Mucosa of descending colon (tissue), 3 donors: ENCODE results near the gene BNC2. TPM values are rescaled to one million over a fixed set of nuclear protein-coding genes. Genes with fewer than 3 reads are reported as not detected.

ENCODE experiments used
- ATAC-seq: fragments of 200-7000 bp; cut with Tn5 transposase; one replicate; pipeline ENCODE4 v1.9.1; 2020; ENCODE audit warnings: mild to moderate bottlenecking, moderate library complexity
- DNase-seq, 3 donors: peaks; one replicate each; pipeline ENCODE4 v3.0.0-alpha.2; 2020
- H3K36me3 ChIP-seq: fragments of 200-600 bp; one replicate; pipeline ENCODE4 v1.8.0; 2021; ENCODE audit warnings: low read depth, mild to moderate bottlenecking
- H3K4me1 ChIP-seq: fragments of 200-600 bp; one replicate; pipeline ENCODE4 v1.8.0; 2021; ENCODE audit warnings: low read depth, mild to moderate bottlenecking
- H3K4me3 ChIP-seq: fragments of 200-600 bp; one replicate; pipeline ENCODE4 v1.8.0; 2021; ENCODE audit warnings: mild to moderate bottlenecking
- H3K9me3 ChIP-seq: fragments of 200-600 bp; one replicate; pipeline ENCODE4 v1.8.0; 2021; ENCODE audit warnings: mild to moderate bottlenecking
- intact Hi-C, 2 donors: fragments of 100-400 bp; cut with DNase I in 1 of 2; cut with micrococcal nuclease in 1 of 2; formaldehyde crosslinking; loops; one replicate each; pipeline versions ENCODE4 v1.11.0 to v1.11.1; 2022; cut with DNase I, micrococcal nuclease
- total RNA-seq, 3 donors: library from RNA; stranded (reverse); fragmentation: NEBNext Ultra II Directional in 2 of 3; extraction: Animal tissue kit (Norgen Biotek cat#: 25700) in 2 of 3; gene quantifications; one replicate each; pipeline versions ENCODE4 v1.2.1 to v1.2.4, GENCODE V29; 2021 to 2023
- TF ChIP-seq, protein P1 (sequence below): fragments of 200-600 bp; IDR thresholded peaks from one replicate; pipeline ENCODE4 v1.8.0; 2022; ENCODE audit warnings: antibody characterized with exemption, mild to moderate bottlenecking
- donor health status: DM: no; HTN: no; CAD: no; lungs with moderate emphysema.
- donor health status: DM: no; HTN: no; CAD: no.
- donor health status: DM: no; HTN: yes; CAD: no.

BNC2 gene
- total RNA-seq, 3 donors from 2014 or later, result 8.2 to 192 (median 12.0) TPM

DNA sequence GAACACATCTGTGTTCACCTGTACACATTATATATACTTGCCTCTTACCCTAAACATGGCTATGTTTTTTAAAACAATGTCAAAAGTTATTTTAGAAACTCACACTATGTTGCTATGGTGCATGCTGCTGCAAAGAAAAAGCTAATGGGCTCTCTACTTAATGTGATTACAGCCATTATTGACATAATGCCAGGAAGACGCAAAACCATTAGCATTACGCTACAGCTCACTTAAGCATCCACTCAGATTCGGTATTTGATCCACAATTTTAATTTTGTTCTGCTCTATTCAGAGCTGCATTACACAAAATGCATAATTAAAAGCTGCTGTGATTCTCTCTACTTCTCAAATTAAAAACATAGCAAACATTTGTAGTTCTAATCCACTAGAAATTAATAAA lies 395.2 kb downstream of the BNC2 start:
- H3K4me3 ChIP-seq, result no peak overlapping the region
- no peaks in the 10 kb centered on the region for H3K4me1 ChIP-seq
- H3K9me3 ChIP-seq, result no peaks in the 10 kb centered on the region
- ATAC-seq (no peak), DNase-seq (no peak)
- TF ChIP-seq, protein P1, sequence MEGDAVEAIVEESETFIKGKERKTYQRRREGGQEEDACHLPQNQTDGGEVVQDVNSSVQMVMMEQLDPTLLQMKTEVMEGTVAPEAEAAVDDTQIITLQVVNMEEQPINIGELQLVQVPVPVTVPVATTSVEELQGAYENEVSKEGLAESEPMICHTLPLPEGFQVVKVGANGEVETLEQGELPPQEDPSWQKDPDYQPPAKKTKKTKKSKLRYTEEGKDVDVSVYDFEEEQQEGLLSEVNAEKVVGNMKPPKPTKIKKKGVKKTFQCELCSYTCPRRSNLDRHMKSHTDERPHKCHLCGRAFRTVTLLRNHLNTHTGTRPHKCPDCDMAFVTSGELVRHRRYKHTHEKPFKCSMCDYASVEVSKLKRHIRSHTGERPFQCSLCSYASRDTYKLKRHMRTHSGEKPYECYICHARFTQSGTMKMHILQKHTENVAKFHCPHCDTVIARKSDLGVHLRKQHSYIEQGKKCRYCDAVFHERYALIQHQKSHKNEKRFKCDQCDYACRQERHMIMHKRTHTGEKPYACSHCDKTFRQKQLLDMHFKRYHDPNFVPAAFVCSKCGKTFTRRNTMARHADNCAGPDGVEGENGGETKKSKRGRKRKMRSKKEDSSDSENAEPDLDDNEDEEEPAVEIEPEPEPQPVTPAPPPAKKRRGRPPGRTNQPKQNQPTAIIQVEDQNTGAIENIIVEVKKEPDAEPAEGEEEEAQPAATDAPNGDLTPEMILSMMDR, result no peak
- intact Hi-C loops, result no loop called here
- no peaks in the 10 kb centered on the region for H3K36me3 ChIP-seq

DNA sequence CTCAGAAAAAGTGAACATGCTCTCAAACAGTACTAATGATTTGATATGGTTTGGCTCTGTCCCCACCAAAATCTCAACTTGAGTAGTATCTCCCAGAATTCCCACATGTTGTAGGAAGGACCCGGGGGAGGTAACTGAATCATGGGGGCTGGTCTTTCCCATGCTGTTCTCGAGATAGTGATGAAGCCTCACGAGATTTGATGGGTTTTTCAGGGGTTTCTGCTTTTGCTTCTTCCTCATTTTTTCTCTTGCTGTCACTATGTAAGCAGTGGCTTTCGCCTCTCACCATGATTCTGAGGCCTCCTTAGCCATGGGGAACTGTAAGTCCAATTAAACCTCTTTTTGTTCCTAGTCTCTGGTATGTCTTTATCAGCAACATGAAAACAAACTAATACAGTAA lies 401.3 kb downstream of the BNC2 start:
- no peak for ATAC-seq
- TF ChIP-seq, protein P1, result no peak
- intact Hi-C loops, result no loop called here

DNA sequence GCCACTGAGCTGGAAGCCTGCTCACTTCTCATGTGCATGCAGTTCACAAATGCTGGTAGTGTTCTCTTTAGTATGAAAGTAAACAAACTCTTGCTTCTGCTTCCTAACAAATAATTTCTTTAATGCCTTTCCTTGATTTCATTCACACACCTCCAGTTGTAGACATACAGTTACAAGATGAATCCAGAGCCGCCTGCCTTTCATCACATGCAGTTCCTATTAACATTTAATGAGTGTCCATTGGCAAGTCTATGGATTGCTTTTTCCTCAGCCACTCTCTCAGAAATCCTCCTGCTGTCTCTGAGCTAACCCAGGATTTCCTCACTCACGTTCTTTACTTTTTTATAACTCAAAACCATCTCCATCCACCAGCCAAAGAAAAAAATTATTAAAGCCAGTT lies 408.6 kb downstream of the BNC2 start:
- TF ChIP-seq, protein P1, result no peak
- ATAC-seq (no peak), DNase-seq (no peak)
- H3K36me3 ChIP-seq, result no peaks in the 10 kb centered on the region
- intact Hi-C loops, result no loop called here
- H3K4me1 ChIP-seq, result no peaks in the 10 kb centered on the region
- H3K4me3 ChIP-seq, result no peak overlapping the region
- H3K9me3 ChIP-seq, result no peaks in the 10 kb centered on the region

More for the DNA sequence above, 401.3 kb downstream of the BNC2 start:
- no peaks in the 10 kb centered on the region for H3K9me3 ChIP-seq
- H3K4me3 ChIP-seq, result no peak overlapping the region
- H3K36me3 ChIP-seq, result no peaks in the 10 kb centered on the region
- no peaks in the 10 kb centered on the region for H3K4me1 ChIP-seq
- DNase-seq, result no peak

DNA sequence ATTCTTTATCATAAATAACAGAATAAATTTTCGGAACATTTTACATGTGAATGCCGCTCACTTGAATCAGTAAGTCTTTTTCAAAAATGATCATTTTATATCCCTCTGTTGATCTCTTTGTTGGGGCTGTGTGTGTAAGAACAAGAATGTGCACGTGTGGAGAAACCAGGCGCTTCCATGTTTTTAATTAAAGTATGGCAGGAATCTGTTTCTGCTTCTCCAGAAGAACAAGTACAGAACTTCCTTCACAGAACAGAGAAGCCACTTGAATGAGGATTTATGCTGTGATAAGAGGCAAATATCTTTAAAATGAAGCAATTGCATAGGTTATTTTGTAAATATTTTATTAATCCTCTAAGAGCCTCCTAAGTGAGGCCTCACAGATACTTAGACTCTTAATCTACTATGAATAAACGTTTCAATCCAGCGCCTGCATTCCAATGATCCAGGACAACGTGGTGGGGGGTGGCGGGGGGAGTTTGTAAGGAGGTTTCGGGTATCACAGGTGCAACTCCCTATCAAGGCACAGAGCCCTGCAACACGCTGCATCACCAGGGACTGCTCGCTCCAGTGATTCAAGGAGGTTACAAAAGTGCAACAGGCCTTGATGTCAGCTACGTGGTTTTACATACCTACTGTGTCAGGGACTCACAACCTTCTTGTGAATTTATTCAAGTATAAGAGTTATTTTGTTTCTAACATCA lies 409.2 kb downstream of the BNC2 start:
- ATAC-seq (no peak), DNase-seq (no peak)
- H3K36me3 ChIP-seq, result no peaks in the 10 kb centered on the region
- no peaks in the 10 kb centered on the region for H3K4me1 ChIP-seq
- TF ChIP-seq, protein P1, result no peak
- H3K4me3 ChIP-seq, result no peak overlapping the region
- H3K9me3 ChIP-seq, result no peaks in the 10 kb centered on the region
- intact Hi-C loops, result no loop called here

DNA sequence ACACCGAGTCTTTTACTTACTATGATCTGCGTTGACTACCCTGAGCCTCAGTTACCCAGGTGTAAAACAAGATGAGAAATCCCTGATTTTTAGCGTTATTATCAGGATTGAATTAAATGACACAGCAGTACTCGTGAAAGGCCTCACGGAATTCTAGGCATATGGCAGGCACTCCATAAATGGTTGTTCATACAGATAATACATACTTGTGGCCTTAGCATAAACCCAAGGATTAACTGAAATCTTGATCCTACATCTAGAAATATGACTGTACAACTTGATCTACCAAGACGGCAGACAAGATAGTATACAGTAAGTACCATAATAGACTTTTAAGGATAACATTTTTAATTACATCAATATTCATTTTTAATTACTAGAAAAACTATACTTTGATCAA lies 409.8 kb downstream of the BNC2 start:
- H3K4me1 ChIP-seq, result no peaks in the 10 kb centered on the region
- DNase-seq (no peak), ATAC-seq (no peak)
- H3K4me3 ChIP-seq, result no peak overlapping the region
- TF ChIP-seq, protein P1, result no peak
- intact Hi-C loops, result no loop called here
- no peaks in the 10 kb centered on the region for H3K36me3 ChIP-seq
- no peaks in the 10 kb centered on the region for H3K9me3 ChIP-seq
